A549 (cell line): ENCODE measurements around the gene CDK4. TPM values are rescaled to one million over a fixed set of nuclear protein-coding genes. Genes with fewer than 3 reads are reported as not detected.

ENCODE experiments used
- ATAC-seq, 2 experiments: fragments of 200-7000 bp in 1 of 2; fragments of >200 bp in 1 of 2; cut with Nextera tagmentation in 1 of 2; cut with Tn5 transposase in 1 of 2; 3 replicates each; pipeline versions ENCODE4 v1.8.0 to v1.9.1; 2018 to 2020; ENCODE audit warnings: mild to moderate bottlenecking in 1 of 2, moderate library complexity in 1 of 2
- CTCF ChIA-PET: fragments of 300-600 bp; sonication (Branson Sonifier 250); formaldehyde crosslinking; extraction: SDS; loops from one replicate; lab custom pipeline; 2021; ENCODE audit warnings: antibody characterized with exemption, inconsistent platforms; lab: Yijun Ruan, JAX
- POLR2A ChIA-PET: fragments of 350-600 bp; formaldehyde crosslinking; extraction: SDS; loops from one replicate; lab custom pipeline; 2021; ENCODE audit warnings: antibody characterized with exemption, inconsistent platforms; lab: Yijun Ruan, JAX
- DNase-seq, 2 experiments: peaks; one replicate each; pipeline versions ENCODE4 v3.0.0 to v3.0.0-alpha.2; 2011 to 2016; ENCODE audit warnings: low read depth in 1 of 2, low spot score in 1 of 2
- FAIRE-seq: peaks from 2 replicates; lab custom pipeline; 2011; peaks lifted over from hg19 to GRCh38; lab: Jason Lieb, UNC
- H3K27ac ChIP-seq, 2 experiments: fragments of >200 bp; sonication (Bioruptor Twin); formaldehyde crosslinking; 3 replicates each; pipeline ENCODE4 v1.5.1; 2016 to 2017
- H3K4me1 ChIP-seq: fragments of >200 bp; sonication (Bioruptor Twin); formaldehyde crosslinking; 3 replicates; pipeline ENCODE4 v1.6.1; 2016
- H3K4me2 ChIP-seq: fragments of >200 bp; sonication (Bioruptor Twin); formaldehyde crosslinking; 3 replicates; pipeline ENCODE4 v1.6.1; 2016
- H3K4me3 ChIP-seq: fragments of >200 bp; sonication (Bioruptor Twin); formaldehyde crosslinking; 3 replicates; pipeline ENCODE4 v1.5.1; 2016
- H3K9me3 ChIP-seq: fragments of >200 bp; sonication (Bioruptor Twin); formaldehyde crosslinking; 3 replicates; pipeline ENCODE4 v1.6.1; 2016
- ATOH8 ChIP-seq: fragments of 250-450 bp; sonication (Bioruptor Pico); IDR thresholded peaks from 2 replicates; pipeline ENCODE4 v1.5.0; 2020; ENCODE audit warnings: low read depth, mild to moderate bottlenecking, moderate library complexity
- CBX8 ChIP-seq: fragments of 200-600 bp; sonication (generic); IDR thresholded peaks from 2 replicates; pipeline ENCODE4 v1.6.1; 2016
- CEBPB ChIP-seq, 2 experiments: fragments of >200 bp in 1 of 2; sonication (Bioruptor Twin) in 1 of 2; formaldehyde crosslinking in 1 of 2; IDR thresholded peaks; 2 replicates each; pipeline ENCODE4 v1.6.1; 2012 to 2016
- CHD2 ChIP-seq: fragments of 150-350 bp; IDR thresholded peaks from 2 replicates; pipeline ENCODE4 v1.6.1; 2014; ENCODE audit warnings: low read length; ENCODE audit not compliant: partially characterized antibody
- EHF ChIP-seq: fragments of 250-450 bp; sonication (Bioruptor Pico); IDR thresholded peaks from 2 replicates; pipeline ENCODE4 v1.5.0; 2020; ENCODE audit warnings: mild to moderate bottlenecking
- EP300 ChIP-seq, 2 experiments: fragments of >200 bp; sonication (Bioruptor Twin); formaldehyde crosslinking; IDR thresholded peaks; 2 replicates in 1 of 2; 3 replicates in 1 of 2; pipeline ENCODE4 v1.6.1; 2016 to 2017
- FOSB ChIP-seq: fragments of 250-450 bp; sonication (Bioruptor Pico); IDR thresholded peaks from 2 replicates; pipeline ENCODE4 v1.5.0; 2020; ENCODE audit warnings: mild to moderate bottlenecking, moderate library complexity
- HEYL ChIP-seq: fragments of 250-450 bp; sonication (Bioruptor Pico); IDR thresholded peaks from 2 replicates; pipeline ENCODE4 v1.8.0; 2021; ENCODE audit warnings: mild to moderate bottlenecking, moderate library complexity
- HOXA7 ChIP-seq: fragments of 250-450 bp; sonication (Bioruptor Pico); IDR thresholded peaks from 2 replicates; pipeline ENCODE4 v1.5.0; 2020; ENCODE audit warnings: mild to moderate bottlenecking, moderate library complexity
- HOXB5 ChIP-seq: fragments of 250-450 bp; sonication (Bioruptor Pico); IDR thresholded peaks from 2 replicates; pipeline ENCODE4 v1.5.0; 2020; ENCODE audit warnings: mild to moderate bottlenecking, moderate library complexity
- JUNB ChIP-seq: fragments of >200 bp; sonication (Bioruptor Twin); formaldehyde crosslinking; IDR thresholded peaks from 2 replicates; pipeline ENCODE4 v1.6.1; 2016
- MAFK ChIP-seq: fragments of 450-650 bp; IDR thresholded peaks from 2 replicates; pipeline ENCODE4 v1.6.1; 2014; ENCODE audit not compliant: partially characterized antibody
- MAX ChIP-seq: IDR thresholded peaks from 2 replicates; pipeline ENCODE4 v1.6.1; 2012
- NFE2L2 ChIP-seq: fragments of 150-350 bp; conservative IDR thresholded peaks from 2 replicates; pipeline ENCODE4 v1.6.1; 2014; ENCODE audit warnings: low read length
- POLR2A ChIP-seq: IDR thresholded peaks from 2 replicates; pipeline ENCODE4 v1.6.1; 2012; ENCODE audit warnings: mild to moderate bottlenecking, low read length
- POLR2AphosphoS2 ChIP-seq: conservative IDR thresholded peaks from 2 replicates; pipeline ENCODE4 v1.6.1; 2012; ENCODE audit warnings: low read length, improper control_type of control experiment, inconsistent platforms
- RARB ChIP-seq: fragments of 250-450 bp; sonication (Bioruptor Pico); IDR thresholded peaks from 2 replicates; pipeline ENCODE4 v1.8.0; 2021; ENCODE audit warnings: mild to moderate bottlenecking, moderate library complexity
- RCOR1 ChIP-seq: fragments of 150-350 bp; IDR thresholded peaks from 2 replicates; pipeline ENCODE4 v1.6.1; 2014; ENCODE audit warnings: antibody characterized with exemption, low read length, low read depth
- RFX5 ChIP-seq: fragments of 450-650 bp; IDR thresholded peaks from 2 replicates; pipeline ENCODE4 v1.7.1; 2014; ENCODE audit warnings: antibody characterized with exemption, mild to moderate bottlenecking, moderate library complexity
- SMC3 ChIP-seq: fragments of >200 bp; sonication (Bioruptor Twin); formaldehyde crosslinking; IDR thresholded peaks from 3 replicates; pipeline ENCODE4 v1.6.1; 2018; ENCODE audit warnings: inconsistent platforms
- SREBF2 ChIP-seq: fragments of 450-650 bp; IDR thresholded peaks from 2 replicates; pipeline ENCODE4 v1.6.1; 2014; ENCODE audit warnings: mild to moderate bottlenecking, moderate library complexity
- TFCP2L1 ChIP-seq: fragments of 250-450 bp; sonication (Bioruptor Pico); IDR thresholded peaks from 2 replicates; pipeline ENCODE4 v1.5.0; 2021; ENCODE audit warnings: mild to moderate bottlenecking
- ZFP36 ChIP-seq: fragments of 450-650 bp; IDR thresholded peaks from 2 replicates; pipeline ENCODE4 v1.6.1; 2014; ENCODE audit warnings: borderline replicate concordance; ENCODE audit not compliant: partially characterized antibody
- WGBS: methylation state at CpG from one replicate; pipeline ENCODE4 v1.1.6; 2017; ENCODE audit errors: missing lambda C conversion rate; 5-methylcytosine and 5-hydroxymethylcytosine counted together
- polyA plus RNA-seq, 4 experiments: library from polyadenylated mRNA; depleted of rRNA in 3 of 4; stranded (reverse); fragments of >200 nt; fragmentation: RNase III in 1 of 4; extraction: RNeasy Plus Mini Kit Qiagen cat#74134 plus additional on column Dnase treatment in 1 of 4; gene quantifications; 2 replicates in 3 of 4; 3 replicates in 1 of 4; pipeline ENCODE4 v1.2.3, GENCODE V29; 2011 to 2017

Gene CDK4
- polyA plus RNA-seq, 2 of the 4 experiments (the other 2 are of a cell fraction): 226 to 255 TPM

GRCh38 chr12:57770734-57771133, 18.6 kb upstream of the CDK4 start:
- 83% methylated on average over 4 of the region's 4 CpGs for WGBS
- FAIRE-seq (no peak), DNase-seq (no peak), ATAC-seq (no peak)
- Histone ChIP-seq H3K4me3 (peak overlapping the region; percentile 77; the same call in 2 of the 3 replicates), H3K4me2 (peak overlapping the region; percentile 95), H3K9me3 (no peaks in the 10 kb centered on the region), H3K27ac (peak overlapping the region in 1 of 2 experiments; percentile 94; a peak in 3 of 6 replicates), H3K4me1 (peaks cover 31% of the 10 kb centered on the region)
- CTCF ChIA-PET: interaction anchor here (1.2 to 8.0 kb wide), 3 partner anchors 11 to 15 kb away, joined by 6 to 117 read pairs (median 7); partner anchors contain the start of genes MARCHF9 and TSFM
- TF ChIP-seq SMC3 (no peak), POLR2AphosphoS2 (no peak), MAFK (peak; percentile 93), HOXA7 (CRISPR knock-in tag) (no peak), RARB (no peak), EP300 (IDR thresholded peaks at IDR 0.05) (no peak)
- POLR2A ChIA-PET: no interaction called here

- ChIA-PET CTCF (interaction anchor here (1.2 to 8.0 kb wide), 3 partner anchors 10 to 14 kb away, joined by 6 to 117 read pairs (median 7); partner anchors contain the start of genes MARCHF9 and TSFM), POLR2A (no interaction called here)
- H3K4me3 ChIP-seq: no peak overlapping the region
- no peaks in the 10 kb centered on the region for H3K9me3 ChIP-seq
- H3K4me1 ChIP-seq: peaks cover 37% of the 10 kb centered on the region
- no peak for FAIRE-seq
- no peak overlapping the region for H3K4me2 ChIP-seq
- no peak for ATAC-seq
- WGBS: 95% methylated on average over 11 of the region's 11 CpGs
- DNase-seq: no peak
- H3K27ac ChIP-seq: no peak overlapping the region
- TF ChIP-seq RCOR1: no peak
- no peak for TF ChIP-seq HEYL
- no peak for TF ChIP-seq TFCP2L1
- TF ChIP-seq RFX5: no peak
- TF ChIP-seq CBX8: no peak
- no peak for TF ChIP-seq POLR2AphosphoS2
Measured at GRCh38 chr12:57769594-57769993, 17.5 kb upstream of the CDK4 start.

- no peak for TF ChIP-seq SREBF2
- TF ChIP-seq CEBPB (IDR thresholded peaks at IDR 0.05): no peak
- TF ChIP-seq EHF: no peak
- no peak for TF ChIP-seq HOXB5 (CRISPR knock-in tag)
- TF ChIP-seq RFX5: no peak
- no peak for TF ChIP-seq RCOR1
- no peak for TF ChIP-seq JUNB
- TF ChIP-seq MAX: no peak
- no peak for TF ChIP-seq CHD2
- no peak for TF ChIP-seq POLR2A
- ATAC-seq (no peak), FAIRE-seq (no peak), DNase-seq (no peak)
- CTCF ChIA-PET: interaction anchor here (0.7 to 8.0 kb wide), 10 partner anchors 9 to 39 kb away, joined by 3 to 117 read pairs (median 8); partner anchors contain the start of genes CDK4, MARCHF9 and TSFM
- H3K27ac ChIP-seq: no peak overlapping the region
- H3K9me3 ChIP-seq: no peaks in the 10 kb centered on the region
- POLR2A ChIA-PET: interaction anchor here (1.1 to 2.2 kb wide), 3 partner anchors 11 to 30 kb away, joined by 3 to 7 read pairs (median 3); partner anchors contain the start of gene TSPAN31
- peaks cover 32% of the 10 kb centered on the region for H3K4me1 ChIP-seq
- WGBS: 83% methylated on average over 3 of the region's 3 CpGs
- H3K4me2 ChIP-seq: no peak overlapping the region
- H3K4me3 ChIP-seq: no peak overlapping the region
Measured at GRCh38 chr12:57767876-57768275, 15.8 kb upstream of the CDK4 start.

- peaks cover 32% of the 10 kb centered on the region for H3K4me1 ChIP-seq
- H3K4me2 ChIP-seq: peak overlapping the region; percentile 98; the same call in 2 of the 3 replicates
- H3K9me3 ChIP-seq: no peaks in the 10 kb centered on the region
- ATAC-seq (no peak), FAIRE-seq (no peak), DNase-seq (no peak)
- CTCF ChIA-PET: interaction anchor here (0.7 to 8.0 kb wide), 13 partner anchors 8 to 43 kb away, joined by 3 to 117 read pairs (median 4); partner anchors contain the start of genes CDK4, MARCHF9 and TSFM
- H3K4me3 ChIP-seq: no peak overlapping the region
- H3K27ac ChIP-seq: no peak overlapping the region
- POLR2A ChIA-PET: interaction anchor here (1.1 to 2.2 kb wide), 3 partner anchors 10 to 31 kb away, joined by 3 to 7 read pairs (median 3); partner anchors contain the start of gene TSPAN31
- TF ChIP-seq TFCP2L1: no peak
- no peak for TF ChIP-seq FOSB (CRISPR knock-in tag)
- no peak for TF ChIP-seq ATOH8
- no peak for TF ChIP-seq NFE2L2
- TF ChIP-seq MAFK: no peak
- TF ChIP-seq ZFP36: no peak
Measured at GRCh38 chr12:57767305-57767698, 15.2 kb upstream of the CDK4 start.
